GM21619 (cell line): ENCODE results near the gene PWWP2B.

Experiments
- ATAC-seq: cut with Tn5 transposase; IDR thresholded peaks from one replicate; pipeline ENCODE4 v1.9.1; 2021; ENCODE audit not compliant: unreplicated experiment

The PWWP2B gene

DNA sequence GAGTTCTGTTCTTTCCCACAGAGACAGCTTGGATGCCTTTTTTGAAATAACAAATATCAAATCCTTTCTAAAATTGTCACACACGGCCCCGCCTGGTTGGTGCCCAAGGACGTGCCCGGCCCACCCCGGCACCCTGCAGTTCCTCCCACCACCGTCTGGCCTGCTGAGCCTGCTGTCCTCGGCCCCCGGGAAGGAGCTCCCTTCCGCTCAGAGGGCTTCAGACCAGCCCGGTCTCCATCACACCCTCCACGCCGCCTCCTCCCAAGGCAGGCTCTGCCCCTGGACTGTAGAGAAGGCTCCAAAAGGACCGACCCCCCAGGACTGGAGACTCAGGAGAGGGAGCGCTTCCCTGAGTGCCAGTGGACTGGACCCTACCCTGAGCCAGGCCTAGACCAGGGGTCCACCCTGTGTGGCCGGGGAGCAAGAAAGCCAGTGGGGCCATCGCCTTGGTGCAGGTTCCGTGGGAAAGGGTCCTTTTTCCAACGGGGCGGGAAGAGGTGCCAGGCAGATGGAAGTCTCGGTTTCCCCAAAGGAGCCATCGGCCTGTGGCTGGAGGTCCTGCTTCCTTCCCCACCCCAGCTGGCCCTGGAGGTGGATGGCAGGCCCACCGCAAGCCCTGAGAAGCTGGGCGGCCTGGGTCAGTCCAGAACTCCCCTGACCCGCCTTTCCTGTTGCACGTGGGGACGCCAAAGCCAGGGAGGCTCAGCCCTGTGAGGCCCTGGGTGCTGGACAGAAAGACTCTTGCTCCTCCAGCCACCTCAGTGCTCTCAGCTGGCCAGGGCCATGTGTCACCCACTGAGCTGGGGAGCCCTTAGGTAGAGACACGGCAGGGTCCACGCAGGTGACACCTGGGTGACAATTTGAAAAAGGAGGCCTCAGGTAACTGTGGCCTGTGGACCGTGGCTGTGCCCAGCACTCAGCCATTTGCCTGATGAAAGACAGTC, 69.8 kb downstream of the PWWP2B start:
- no peak for ATAC-seq
